GM12872 (cell line): ENCODE data around the gene FMO5.

ENCODE experiments used
- TF ChIP-seq, protein P1 (sequence below): IDR thresholded peaks from 3 replicates; pipeline ENCODE4 v1.5.1; 2011; ENCODE audit warnings: low read depth, mild to moderate bottlenecking, low read length, moderate library complexity; ENCODE audit not compliant: insufficient read depth

Gene FMO5

DNA sequence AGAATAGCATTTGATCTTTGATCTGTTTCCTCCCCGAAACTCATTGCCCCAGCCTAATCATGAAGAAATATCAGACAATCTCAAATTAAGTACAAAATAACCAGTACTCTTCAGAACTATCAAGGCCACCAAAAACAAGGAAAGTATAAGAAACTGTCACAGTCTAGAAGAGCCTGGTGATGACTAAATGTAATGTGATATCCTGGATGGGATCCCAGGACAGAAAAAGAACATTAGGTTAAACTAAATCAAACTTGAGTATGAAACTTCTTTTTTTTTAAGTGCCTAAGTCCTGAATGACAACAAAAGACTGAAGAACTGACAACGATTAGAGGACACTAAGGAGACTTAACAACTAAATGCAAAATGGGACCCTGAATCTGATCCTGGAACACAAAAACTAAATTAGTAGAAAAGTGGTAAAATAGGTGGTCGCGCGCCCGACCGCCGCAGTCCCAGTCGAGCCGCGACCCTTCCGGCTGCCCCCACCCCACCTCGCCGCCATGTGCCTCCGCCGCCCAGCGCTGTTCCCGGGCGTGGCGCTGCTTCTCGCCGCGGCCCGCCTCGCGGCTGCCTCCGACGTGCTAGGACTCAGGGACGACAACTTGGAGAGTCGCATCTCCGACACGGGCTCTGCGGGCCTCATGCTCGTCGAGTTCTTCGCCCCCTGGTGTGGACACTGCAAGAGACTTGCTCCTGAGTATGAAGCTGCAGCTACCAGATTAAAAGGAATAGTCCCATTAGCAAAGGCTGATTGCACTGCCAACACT is 47.3 kb downstream of the FMO5 start:
- TF ChIP-seq, protein P1, sequence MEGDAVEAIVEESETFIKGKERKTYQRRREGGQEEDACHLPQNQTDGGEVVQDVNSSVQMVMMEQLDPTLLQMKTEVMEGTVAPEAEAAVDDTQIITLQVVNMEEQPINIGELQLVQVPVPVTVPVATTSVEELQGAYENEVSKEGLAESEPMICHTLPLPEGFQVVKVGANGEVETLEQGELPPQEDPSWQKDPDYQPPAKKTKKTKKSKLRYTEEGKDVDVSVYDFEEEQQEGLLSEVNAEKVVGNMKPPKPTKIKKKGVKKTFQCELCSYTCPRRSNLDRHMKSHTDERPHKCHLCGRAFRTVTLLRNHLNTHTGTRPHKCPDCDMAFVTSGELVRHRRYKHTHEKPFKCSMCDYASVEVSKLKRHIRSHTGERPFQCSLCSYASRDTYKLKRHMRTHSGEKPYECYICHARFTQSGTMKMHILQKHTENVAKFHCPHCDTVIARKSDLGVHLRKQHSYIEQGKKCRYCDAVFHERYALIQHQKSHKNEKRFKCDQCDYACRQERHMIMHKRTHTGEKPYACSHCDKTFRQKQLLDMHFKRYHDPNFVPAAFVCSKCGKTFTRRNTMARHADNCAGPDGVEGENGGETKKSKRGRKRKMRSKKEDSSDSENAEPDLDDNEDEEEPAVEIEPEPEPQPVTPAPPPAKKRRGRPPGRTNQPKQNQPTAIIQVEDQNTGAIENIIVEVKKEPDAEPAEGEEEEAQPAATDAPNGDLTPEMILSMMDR, result no peak

DNA sequence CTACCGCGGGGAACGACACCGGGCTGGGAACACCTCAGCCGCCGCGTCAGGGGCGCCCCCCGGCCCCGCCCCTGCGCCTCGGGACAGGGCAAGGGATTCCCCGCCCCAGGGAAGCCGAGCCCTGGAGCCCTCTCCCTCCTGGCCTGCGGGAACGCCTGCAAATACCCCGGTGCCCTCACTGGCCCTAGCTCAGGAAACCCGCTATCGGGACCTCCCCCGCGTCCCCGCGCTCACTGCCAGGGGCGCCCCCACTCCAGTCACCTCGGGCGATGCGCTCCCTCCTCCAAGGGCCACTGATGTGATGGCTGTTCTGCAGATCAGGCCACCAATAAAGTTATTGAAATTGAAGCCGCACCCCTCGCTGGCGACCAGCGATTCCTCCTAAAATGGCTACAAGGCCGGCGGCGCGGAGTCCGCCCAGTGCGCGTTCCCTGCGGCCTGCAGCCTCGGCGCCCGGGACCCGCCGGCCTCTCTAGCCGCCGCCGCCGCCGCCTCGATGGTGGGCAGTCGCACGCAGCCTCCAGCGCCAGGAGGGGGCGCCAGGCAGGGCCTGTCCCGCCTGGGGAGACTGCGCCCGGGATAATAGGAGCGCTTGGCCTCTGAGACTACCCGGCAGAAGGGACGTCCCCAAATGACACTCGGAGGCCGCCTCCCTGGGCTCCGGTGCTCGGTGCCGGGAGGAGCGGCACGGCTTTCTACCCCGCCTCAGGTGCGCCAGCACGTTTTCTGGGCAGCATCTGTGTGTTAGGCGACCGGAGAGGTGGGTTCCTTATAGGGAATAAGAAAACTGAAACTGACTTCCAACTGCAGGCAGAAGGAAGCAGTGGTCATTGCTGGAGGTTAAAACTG is 52.7 kb downstream of the FMO5 start, which contains the start of gene PRKAB2:
TSS of gene PRKAB2 (minus strand) at position 303 of the 849 bp plus-strand sequence. CDS start 326 bp downstream, outside the sequence.
- TF ChIP-seq, protein P1, result peak; percentile 74

DNA sequence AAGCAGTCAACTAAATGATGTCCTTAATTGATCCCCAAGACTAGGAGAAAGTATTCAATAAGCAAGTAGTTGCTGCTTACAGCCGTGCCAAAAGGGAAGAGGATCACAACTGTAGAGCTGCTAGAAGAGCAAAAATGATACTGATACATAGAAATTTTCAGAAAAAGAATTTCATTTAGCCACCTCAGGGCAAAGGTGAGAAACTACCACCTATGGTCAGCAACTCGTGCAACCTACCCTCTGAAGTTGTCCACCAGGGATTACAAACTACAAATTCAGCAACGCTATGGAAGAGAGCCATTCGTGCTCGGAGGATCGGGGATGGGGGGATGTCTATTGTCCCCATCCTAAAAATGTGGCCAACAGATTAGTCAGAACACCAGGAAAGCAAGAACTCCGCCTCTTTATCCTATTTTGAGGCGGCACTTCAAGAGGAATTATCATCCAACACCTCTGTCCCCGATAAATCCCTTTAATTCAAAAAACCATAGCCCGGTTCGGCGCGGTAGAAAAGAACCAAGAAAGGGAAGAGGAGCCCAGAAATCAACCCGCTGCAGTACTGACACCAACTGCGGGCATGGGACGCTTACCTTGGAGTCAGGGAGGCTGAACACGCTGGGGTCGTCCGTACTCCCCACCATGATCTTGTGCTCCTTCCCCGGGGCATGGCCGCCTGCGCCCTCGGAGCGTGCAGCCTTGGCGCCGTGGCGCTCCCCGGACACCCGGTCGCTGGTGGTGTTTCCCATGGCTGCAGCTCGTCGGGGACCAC is 53.6 kb downstream of the FMO5 start:
- TF ChIP-seq, protein P1, result no peak

DNA sequence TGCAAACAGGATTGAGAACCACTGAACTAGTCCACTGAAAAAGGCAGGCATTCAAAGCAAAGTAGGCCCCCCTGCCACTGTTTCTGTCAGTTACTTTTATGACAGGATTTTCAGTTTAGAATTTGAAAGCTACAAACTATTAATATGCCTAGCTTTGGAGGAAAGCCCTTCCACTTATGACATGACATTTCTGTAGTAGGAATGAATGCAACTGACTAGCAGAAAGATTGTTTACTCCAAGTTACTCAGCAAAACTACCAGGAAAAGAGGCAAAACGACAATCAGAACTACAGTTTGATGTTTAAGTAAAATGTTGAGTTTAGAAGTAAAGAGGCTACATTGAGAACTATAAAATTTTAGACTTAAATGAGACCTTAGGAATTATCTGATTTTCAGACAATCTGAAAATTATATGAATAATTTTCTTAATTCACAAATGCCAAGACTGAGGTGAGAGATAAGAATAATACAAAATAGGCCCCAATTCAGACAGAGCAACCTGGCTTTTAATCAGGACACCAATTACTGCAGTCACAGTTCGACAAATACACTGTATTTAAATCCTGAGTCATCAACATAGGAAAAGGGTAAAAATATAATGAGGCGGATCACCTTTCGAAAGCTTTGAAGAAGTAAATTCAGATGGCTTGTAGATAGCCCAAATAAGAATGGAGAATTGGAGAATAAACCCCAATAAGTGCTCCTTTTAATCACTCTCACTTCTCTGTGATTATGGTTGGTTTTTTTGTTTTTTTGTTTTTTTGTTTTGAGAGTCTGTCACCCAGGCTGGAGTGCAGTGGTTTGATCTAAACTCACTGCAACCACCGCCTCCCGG is 55.1 kb downstream of the FMO5 start:
- TF ChIP-seq, protein P1, result no peak

DNA sequence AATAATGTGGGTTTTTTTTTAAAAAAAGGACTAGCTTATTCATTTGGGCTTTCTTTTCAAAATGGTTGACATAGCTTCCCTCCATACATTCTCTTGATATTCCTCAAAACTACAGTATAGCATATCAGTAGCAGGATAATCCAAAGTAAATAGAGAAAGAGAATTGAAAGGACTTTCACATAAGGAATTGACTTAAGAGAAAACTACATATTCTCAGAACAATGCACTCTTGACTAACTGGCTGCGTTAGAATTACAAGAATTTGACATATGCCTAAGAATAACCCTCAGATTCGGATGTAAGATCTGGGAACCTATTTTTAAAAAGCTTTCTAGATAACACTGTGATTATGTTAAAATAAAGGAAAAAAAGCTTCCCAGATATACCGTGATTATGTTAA is 56.0 kb downstream of the FMO5 start:
- TF ChIP-seq, protein P1, result no peak

DNA sequence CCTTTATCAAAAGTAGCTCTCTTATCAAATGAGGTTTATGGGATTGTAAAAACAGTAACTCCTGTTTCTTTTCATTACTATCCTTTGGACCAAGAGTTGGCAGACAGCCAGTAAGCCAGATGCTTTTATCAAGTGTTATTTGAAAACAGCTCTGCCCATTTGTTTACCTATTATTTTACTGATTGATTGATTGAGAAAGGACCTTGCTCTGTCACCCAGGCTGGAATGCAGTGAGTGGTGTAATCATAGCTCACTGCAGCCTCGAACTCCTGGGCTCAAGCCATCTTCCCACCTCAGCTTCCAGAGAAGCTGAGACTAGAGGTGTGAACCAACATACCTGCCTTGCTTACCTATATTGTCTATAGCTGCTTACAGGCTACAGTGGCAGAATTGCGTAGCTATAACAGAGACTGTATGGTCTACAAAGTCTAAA is 56.5 kb downstream of the FMO5 start:
- TF ChIP-seq, protein P1, result no peak
